HepG2 (cell line): Measurements from ENCODE around the gene MYADML2. TPM values are rescaled to one million over a fixed set of nuclear protein-coding genes. Genes with fewer than 3 reads are reported as not detected.
A peak's percentile ranks its signal among the peaks of the same experiment; 100 is the strongest.

Experiments
- ELF3 ChIP-seq: IDR thresholded peaks from 2 replicates; pipeline ENCODE4 v1.6.1; 2016; ENCODE audit warnings: missing genetic modification reagents, missing compliant biosample characterization
- FOSL2 ChIP-seq: sonication (generic); formaldehyde crosslinking; IDR thresholded peaks from 2 replicates; pipeline ENCODE4 v1.4.0; 2020; ENCODE audit warnings: missing genetic modification reagents
- HNF4G ChIP-seq, 2 experiments: sonication (generic) in 1 of 2; formaldehyde crosslinking in 1 of 2; IDR thresholded peaks; 2 replicates each; pipeline versions ENCODE4 v1.4.0 to v1.6.1; 2011 to 2020; ENCODE audit warnings: borderline replicate concordance in 2 of 2, low read depth in 2 of 2, mild to moderate bottlenecking in 2 of 2, low read length in 1 of 2, missing genetic modification reagents in 1 of 2, moderate library complexity in 1 of 2
- RCOR2 ChIP-seq: IDR thresholded peaks from 2 replicates; pipeline ENCODE4 v1.6.1; 2016; ENCODE audit warnings: missing biosample characterization, missing genetic modification reagents
- ZBTB7A ChIP-seq: sonication (generic); formaldehyde crosslinking; IDR thresholded peaks from 2 replicates; pipeline ENCODE4 v1.8.0; 2022; ENCODE audit warnings: mild to moderate bottlenecking, missing genetic modification reagents
- ZFP82 ChIP-seq: sonication (generic); formaldehyde crosslinking; IDR thresholded peaks from 2 replicates; pipeline ENCODE4 v1.5.1; 2020; ENCODE audit warnings: mild to moderate bottlenecking, missing genetic modification reagents, borderline replicate concordance
- ZNF317 ChIP-seq: sonication (generic); formaldehyde crosslinking; IDR thresholded peaks from 2 replicates; pipeline ENCODE4 v1.5.0; 2020; ENCODE audit warnings: mild to moderate bottlenecking, missing genetic modification reagents
- polyA plus RNA-seq, 8 experiments: library from polyadenylated mRNA; depleted of rRNA in 3 of 8; stranded (reverse) in 7 of 8; unstranded in 1 of 8; fragments of >200 nt; fragmentation: Illumina TruSeq in 4 of 8; extraction: Trizol in 4 of 8; gene quantifications; 2 replicates each; pipeline versions ENCODE4 v1.2.1 to v1.2.3, GENCODE V29; 2011 to 2016; ENCODE audit warnings: low read depth in 4 of 8, missing spikeins in 1 of 8, mixed read lengths in 1 of 8; ENCODE audit not compliant: insufficient read depth in 1 of 8
- total RNA-seq, 5 experiments: library from RNA; depleted of rRNA; stranded (reverse); fragments of >200 nt; fragmentation: Illumina TruSeq; extraction: Trizol; gene quantifications; 2 replicates each; pipeline ENCODE4 v1.2.3, GENCODE V29; 2016; ENCODE audit warnings: low read depth in 1 of 5
- TF ChIP-seq, protein P1 (sequence below): IDR thresholded peaks from 2 replicates; pipeline ENCODE4 v1.6.1; 2016; ENCODE audit warnings: missing biosample characterization, missing genetic modification reagents, low read depth
- TF ChIP-seq, protein P2 (sequence below): sonication (generic); formaldehyde crosslinking; IDR thresholded peaks from 2 replicates; pipeline ENCODE4 v1.4.0; 2020; ENCODE audit warnings: missing genetic modification reagents, mild to moderate bottlenecking, borderline replicate concordance
- TF ChIP-seq, protein P3 (sequence below): IDR thresholded peaks from 2 replicates; pipeline ENCODE4 v1.6.1; 2012; ENCODE audit warnings: inconsistent platforms
- TF ChIP-seq, protein P4 (sequence below): sonication (generic); formaldehyde crosslinking; IDR thresholded peaks from 2 replicates; pipeline ENCODE4 v1.5.0; 2020; ENCODE audit warnings: missing genetic modification reagents
- TF ChIP-seq, protein P5 (sequence below): sonication (generic); formaldehyde crosslinking; IDR thresholded peaks from 2 replicates; pipeline ENCODE4 v1.4.0; 2020; ENCODE audit warnings: missing genetic modification reagents
- TF ChIP-seq, protein P6 (sequence below): sonication (generic); formaldehyde crosslinking; IDR thresholded peaks from 2 replicates; pipeline ENCODE4 v1.5.1; 2020; ENCODE audit warnings: mild to moderate bottlenecking, missing genetic modification reagents, moderate library complexity
- TF ChIP-seq, protein P7 (sequence below): sonication (generic); formaldehyde crosslinking; IDR thresholded peaks from 2 replicates; pipeline ENCODE4 v1.5.0; 2020; ENCODE audit warnings: missing genetic modification reagents, mild to moderate bottlenecking, borderline replicate concordance

MYADML2 gene
- total and polyA plus RNA-seq, 2 of the 13 experiments (the other 11 are each of a cell fraction or from before 2014, with no cell fraction given), result not detected

DNA sequence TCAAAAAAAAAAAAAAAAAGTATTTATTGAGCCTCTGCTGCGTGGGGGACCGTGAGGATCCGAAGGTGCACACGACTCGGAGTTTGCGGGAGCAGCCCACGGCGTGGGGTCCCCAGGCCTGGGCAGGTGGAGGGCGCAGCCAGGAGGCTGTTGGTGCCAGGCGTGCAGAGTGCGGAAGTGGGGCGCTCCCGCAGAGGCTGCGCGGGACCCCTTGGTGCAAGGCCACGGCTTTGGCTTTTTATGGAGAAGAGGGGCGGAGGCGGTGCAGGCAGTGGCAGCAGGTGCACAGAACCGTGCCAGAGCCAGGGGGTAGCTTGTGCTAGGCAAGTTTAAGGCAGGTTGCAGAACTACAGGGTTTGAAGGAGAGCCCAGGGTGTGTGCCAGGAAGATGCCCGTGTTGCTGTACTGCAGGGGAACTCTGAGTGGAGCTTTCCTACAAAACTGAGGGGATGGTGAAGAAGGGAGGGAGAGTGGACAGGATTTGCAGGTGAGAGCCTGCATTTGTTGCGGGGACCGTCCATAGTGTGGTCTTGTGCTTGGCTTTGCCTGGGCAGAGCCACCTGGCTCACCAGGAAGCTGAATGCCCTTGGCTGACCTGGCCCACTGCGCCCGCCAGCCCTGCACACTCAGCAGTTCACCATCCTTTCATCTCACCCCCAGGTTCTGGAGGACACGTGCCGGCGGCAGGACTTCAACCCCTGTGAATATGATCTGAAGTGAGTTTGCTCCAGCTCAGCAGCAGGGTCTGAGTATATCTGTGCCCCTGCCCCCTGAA is 31.7 kb upstream of the MYADML2 start (continued):
- TF ChIP-seq, protein P1, sequence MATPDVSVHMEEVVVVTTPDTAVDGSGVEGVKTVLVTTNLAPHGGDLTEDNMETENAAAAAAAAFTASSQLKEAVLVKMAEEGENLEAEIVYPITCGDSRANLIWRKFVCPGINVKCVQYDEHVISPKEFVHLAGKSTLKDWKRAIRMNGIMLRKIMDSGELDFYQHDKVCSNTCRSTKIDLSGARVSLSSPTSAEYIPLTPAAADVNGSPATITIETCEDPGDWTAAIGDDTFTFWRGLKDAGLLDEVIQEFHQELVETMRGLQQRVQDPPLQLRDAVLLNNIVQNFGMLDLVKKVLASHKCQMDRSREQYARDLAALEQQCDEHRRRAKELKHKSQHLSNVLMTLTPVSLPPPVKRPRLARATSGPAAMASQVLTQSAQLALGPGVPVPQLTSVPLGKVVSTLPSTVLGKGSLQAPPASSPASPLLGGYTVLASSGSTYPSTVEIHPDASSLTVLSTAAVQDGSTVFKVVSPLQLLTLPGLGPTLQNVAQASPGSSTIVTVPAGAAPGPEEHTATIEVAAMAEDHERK (CRISPR knock-in tag), result no peak
- TF ChIP-seq, protein P2, sequence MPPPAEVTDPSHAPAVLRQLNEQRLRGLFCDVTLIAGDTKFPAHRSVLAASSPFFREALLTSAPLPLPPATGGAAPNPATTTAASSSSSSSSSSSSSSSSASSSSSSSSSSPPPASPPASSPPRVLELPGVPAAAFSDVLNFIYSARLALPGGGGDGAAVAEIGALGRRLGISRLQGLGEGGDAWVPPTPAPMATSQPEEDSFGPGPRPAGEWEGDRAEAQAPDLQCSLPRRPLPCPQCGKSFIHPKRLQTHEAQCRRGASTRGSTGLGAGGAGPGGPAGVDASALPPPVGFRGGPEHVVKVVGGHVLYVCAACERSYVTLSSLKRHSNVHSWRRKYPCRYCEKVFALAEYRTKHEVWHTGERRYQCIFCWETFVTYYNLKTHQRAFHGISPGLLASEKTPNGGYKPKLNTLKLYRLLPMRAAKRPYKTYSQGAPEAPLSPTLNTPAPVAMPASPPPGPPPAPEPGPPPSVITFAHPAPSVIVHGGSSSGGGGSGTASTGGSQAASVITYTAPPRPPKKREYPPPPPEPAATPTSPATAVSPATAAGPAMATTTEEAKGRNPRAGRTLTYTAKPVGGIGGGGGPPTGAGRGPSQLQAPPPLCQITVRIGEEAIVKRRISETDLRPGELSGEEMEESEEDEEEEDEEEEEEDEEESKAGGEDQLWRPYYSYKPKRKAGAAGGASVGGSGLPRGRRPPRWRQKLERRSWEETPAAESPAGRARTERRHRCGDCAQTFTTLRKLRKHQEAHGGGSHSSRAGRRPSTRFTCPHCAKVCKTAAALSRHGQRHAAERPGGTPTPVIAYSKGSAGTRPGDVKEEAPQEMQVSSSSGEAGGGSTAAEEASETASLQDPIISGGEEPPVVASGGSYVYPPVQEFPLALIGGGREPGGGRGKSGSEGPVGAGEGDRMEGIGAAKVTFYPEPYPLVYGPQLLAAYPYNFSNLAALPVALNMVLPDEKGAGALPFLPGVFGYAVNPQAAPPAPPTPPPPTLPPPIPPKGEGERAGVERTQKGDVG, result 0 out of 2 replicates have a peak, but pooled peaks have one; percentile 19
- TF ChIP-seq, protein P3, sequence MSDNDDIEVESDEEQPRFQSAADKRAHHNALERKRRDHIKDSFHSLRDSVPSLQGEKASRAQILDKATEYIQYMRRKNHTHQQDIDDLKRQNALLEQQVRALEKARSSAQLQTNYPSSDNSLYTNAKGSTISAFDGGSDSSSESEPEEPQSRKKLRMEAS, result peak; percentile 87
- TF ChIP-seq, protein P4, sequence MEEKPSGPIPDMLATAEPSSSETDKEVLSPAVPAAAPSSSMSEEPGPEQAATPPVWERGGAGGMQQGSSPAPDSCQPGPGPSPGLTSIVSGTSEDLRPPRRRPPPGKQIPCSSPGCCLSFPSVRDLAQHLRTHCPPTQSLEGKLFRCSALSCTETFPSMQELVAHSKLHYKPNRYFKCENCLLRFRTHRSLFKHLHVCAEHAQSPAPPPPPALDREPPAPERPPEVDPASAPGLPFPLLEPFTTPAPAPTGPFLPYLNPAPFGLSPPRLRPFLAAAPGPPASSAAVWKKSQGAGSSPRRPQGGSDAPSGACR (CRISPR knock-in tag), result peak; percentile 23; the same call in 1 of the 2 replicates
- TF ChIP-seq, protein P5, sequence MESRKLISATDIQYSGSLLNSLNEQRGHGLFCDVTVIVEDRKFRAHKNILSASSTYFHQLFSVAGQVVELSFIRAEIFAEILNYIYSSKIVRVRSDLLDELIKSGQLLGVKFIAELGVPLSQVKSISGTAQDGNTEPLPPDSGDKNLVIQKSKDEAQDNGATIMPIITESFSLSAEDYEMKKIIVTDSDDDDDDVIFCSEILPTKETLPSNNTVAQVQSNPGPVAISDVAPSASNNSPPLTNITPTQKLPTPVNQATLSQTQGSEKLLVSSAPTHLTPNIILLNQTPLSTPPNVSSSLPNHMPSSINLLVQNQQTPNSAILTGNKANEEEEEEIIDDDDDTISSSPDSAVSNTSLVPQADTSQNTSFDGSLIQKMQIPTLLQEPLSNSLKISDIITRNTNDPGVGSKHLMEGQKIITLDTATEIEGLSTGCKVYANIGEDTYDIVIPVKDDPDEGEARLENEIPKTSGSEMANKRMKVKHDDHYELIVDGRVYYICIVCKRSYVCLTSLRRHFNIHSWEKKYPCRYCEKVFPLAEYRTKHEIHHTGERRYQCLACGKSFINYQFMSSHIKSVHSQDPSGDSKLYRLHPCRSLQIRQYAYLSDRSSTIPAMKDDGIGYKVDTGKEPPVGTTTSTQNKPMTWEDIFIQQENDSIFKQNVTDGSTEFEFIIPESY, result peak; percentile 98
- TF ChIP-seq, protein P6, sequence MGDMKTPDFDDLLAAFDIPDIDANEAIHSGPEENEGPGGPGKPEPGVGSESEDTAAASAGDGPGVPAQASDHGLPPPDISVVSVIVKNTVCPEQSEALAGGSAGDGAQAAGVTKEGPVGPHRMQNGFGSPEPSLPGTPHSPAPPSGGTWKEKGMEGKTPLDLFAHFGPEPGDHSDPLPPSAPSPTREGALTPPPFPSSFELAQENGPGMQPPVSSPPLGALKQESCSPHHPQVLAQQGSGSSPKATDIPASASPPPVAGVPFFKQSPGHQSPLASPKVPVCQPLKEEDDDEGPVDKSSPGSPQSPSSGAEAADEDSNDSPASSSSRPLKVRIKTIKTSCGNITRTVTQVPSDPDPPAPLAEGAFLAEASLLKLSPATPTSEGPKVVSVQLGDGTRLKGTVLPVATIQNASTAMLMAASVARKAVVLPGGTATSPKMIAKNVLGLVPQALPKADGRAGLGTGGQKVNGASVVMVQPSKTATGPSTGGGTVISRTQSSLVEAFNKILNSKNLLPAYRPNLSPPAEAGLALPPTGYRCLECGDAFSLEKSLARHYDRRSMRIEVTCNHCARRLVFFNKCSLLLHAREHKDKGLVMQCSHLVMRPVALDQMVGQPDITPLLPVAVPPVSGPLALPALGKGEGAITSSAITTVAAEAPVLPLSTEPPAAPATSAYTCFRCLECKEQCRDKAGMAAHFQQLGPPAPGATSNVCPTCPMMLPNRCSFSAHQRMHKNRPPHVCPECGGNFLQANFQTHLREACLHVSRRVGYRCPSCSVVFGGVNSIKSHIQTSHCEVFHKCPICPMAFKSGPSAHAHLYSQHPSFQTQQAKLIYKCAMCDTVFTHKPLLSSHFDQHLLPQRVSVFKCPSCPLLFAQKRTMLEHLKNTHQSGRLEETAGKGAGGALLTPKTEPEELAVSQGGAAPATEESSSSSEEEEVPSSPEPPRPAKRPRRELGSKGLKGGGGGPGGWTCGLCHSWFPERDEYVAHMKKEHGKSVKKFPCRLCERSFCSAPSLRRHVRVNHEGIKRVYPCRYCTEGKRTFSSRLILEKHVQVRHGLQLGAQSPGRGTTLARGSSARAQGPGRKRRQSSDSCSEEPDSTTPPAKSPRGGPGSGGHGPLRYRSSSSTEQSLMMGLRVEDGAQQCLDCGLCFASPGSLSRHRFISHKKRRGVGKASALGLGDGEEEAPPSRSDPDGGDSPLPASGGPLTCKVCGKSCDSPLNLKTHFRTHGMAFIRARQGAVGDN (CRISPR knock-in tag), result peak; percentile 72
- TF ChIP-seq ZFP82 (CRISPR knock-in tag) (0 out of 2 replicates have a peak, but pooled peaks have one; percentile 11), RCOR2 (CRISPR knock-in tag) (no peak), ZBTB7A (CRISPR knock-in tag) (0 out of 2 replicates have a peak, but pooled peaks have one; percentile 44), HNF4G (IDR thresholded peaks at IDR 0.05; ENCODE audit: borderline replicate concordance, low read depth, low read length) (0 out of 2 replicates have a peak, but pooled peaks have one; percentile 17), HNF4G (CRISPR knock-in tag; IDR thresholded peaks at IDR 0.05; ENCODE audit: borderline replicate concordance, low read depth) (no peak), ZNF317 (0 out of 2 replicates have a peak, but pooled peaks have one; percentile 21), ELF3 (CRISPR knock-in tag) (0 out of 2 replicates have a peak, but pooled peaks have one; percentile 12), FOSL2 (CRISPR knock-in tag) (peak; percentile 32; the same call in 1 of the 2 replicates)
- TF ChIP-seq, protein P7, sequence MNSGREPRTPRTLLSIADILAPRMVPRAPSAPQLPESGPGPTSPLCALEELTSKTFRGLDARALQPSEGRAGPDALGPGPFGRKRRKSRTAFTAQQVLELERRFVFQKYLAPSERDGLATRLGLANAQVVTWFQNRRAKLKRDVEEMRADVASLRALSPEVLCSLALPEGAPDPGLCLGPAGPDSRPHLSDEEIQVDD (CRISPR knock-in tag), result no peak
